ENCODE results near the gene EIF3F. TPM values are rescaled to one million over a fixed set of nuclear protein-coding genes. Genes with fewer than 3 reads are reported as not detected.

The EIF3F gene
- total and polyA plus RNA-seq, 10 of the 15 experiments (the other 5 are each of a cell fraction or from before 2014, with no cell fraction given) = 81.3 to 461 (median 213) TPM

DNA sequence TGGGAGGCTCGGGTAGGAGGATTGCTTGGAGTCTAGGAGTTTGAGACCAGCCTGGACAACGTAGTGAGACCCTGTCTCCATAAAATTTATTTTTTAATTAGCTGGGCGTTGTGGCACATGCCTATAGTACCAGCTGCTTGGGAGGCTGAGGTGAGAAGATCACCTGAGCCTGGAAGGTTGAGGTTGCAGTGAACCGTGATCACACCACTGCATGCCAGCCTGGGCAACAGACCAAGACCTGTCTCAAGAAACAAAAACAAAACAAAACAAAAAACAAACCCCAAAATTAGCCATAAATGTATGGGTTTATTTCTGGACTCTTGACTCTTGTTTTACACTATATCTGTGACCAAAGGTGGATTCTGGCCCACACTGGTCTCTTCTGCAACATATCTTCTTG lies 41.6 kb downstream of the EIF3F start:
- RAD21 ChIA-PET (ENCODE audit: unreplicated experiment) = no interaction called here
- no peak for FAIRE-seq

DNA sequence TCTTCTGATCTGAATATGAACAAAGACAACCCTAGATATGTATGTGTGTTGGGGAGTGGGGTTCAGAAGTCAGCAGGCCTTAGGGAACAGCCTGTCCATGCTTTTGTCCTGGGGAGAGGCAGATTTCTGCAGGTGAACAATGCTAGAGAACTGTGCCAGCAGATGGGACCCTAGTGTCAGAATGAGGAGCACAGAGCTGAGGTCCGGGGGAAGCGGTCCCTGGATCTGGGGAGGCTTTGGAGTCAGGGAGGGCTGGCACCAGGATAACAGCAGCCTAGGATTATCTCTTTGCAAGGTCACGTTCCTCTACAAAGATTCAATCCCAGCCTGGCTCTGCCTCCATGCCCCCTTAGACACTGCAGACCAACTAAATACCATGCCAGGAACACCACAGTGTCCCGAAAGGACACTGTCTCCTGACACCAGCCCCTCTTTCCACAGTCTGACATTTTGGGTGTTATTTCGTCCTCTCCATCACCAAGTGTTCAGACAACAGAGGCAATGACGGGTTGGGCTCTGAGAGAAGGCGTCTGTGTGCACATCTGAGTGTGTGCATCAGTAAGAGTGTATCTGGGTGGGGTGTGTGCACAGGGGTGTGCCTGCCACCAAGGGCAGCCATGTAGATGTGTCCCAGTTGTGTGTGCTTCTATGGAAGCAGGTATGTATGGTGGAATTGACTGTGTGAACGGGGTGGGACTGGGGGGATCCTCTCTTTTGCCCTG lies 43.5 kb downstream of the EIF3F start:
- Histone ChIP-seq H3K4me2 (ENCODE audit: control insufficient read depth, insufficient read depth) (no peak overlapping the region), H4K20me1 (ENCODE audit: control insufficient read depth, insufficient read depth) (no peaks in the 10 kb centered on the region), H3K4me3 (no peak overlapping the region), H3K9me3 (replicated peaks; ENCODE audit: control insufficient read depth, insufficient read depth, low read length) (no peaks in the 10 kb centered on the region), H3K4me1 (ENCODE audit: control insufficient read depth, insufficient read depth, low read length) (no peaks in the 10 kb centered on the region), H3K27me3 (replicated peaks in 1 of 2; ENCODE audit: control insufficient read depth in 2 of 2, insufficient read depth in 2 of 2, low read length in 1 of 2) (no peaks in the 10 kb centered on the region; a peak in 1 of 4 replicates), H3K9ac (ENCODE audit: control insufficient read depth, insufficient read depth, low read length) (no peak overlapping the region), H3K79me2 (ENCODE audit: control insufficient read depth, insufficient read depth, low read length) (no peaks in the 10 kb centered on the region), H2AFZ (ENCODE audit: control insufficient read depth, low read depth, low read length) (no peak overlapping the region), H3K36me3 (ENCODE audit: control insufficient read depth in 2 of 2, insufficient read depth in 2 of 2, low read length in 1 of 2) (no peaks in the 10 kb centered on the region), H3K27ac (ENCODE audit: control insufficient read depth, insufficient read depth) (no peak overlapping the region)
- no peak for FAIRE-seq
- WGBS (ENCODE audit: insufficient coverage, insufficient replicate concordance, low lambda C conversion rate, missing lambda C conversion rate) = 8% methylated on average over 7 of the region's 8 CpGs
- no TSS peak for BruUV-seq (replicated peaks)
- CTCF ChIA-PET = interaction anchor here (1.3 to 3.3 kb wide), 2 partner anchors 9 to 68 kb away, joined by 3 to 16 read pairs; no protein-coding TSS in a partner anchor
- TF ChIP-seq BCL11A (IDR thresholded peaks at IDR 0.05; ENCODE audit: low read depth, low read length) (no peak), MXI1 (IDR thresholded peaks at IDR 0.05; ENCODE audit: low read depth, low read length) (no peak), SUZ12 (IDR thresholded peaks at IDR 0.05; ENCODE audit: unreplicated experiment) (no peak), RUNX3 (IDR thresholded peaks at IDR 0.05; ENCODE audit: low read length) (no peak), MEF2A (IDR thresholded peaks at IDR 0.05; ENCODE audit: insufficient read depth, low read depth, low read length) (no peak)
- TF ChIP-seq, protein P1, sequence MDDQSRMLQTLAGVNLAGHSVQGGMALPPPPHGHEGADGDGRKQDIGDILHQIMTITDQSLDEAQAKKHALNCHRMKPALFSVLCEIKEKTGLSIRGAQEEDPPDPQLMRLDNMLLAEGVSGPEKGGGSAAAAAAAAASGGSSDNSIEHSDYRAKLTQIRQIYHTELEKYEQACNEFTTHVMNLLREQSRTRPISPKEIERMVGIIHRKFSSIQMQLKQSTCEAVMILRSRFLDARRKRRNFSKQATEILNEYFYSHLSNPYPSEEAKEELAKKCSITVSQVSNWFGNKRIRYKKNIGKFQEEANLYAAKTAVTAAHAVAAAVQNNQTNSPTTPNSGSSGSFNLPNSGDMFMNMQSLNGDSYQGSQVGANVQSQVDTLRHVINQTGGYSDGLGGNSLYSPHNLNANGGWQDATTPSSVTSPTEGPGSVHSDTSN (IDR thresholded peaks at IDR 0.05; ENCODE audit: insufficient replicate concordance, low read depth, low read length) = no peak
- TF ChIP-seq, protein P2, sequence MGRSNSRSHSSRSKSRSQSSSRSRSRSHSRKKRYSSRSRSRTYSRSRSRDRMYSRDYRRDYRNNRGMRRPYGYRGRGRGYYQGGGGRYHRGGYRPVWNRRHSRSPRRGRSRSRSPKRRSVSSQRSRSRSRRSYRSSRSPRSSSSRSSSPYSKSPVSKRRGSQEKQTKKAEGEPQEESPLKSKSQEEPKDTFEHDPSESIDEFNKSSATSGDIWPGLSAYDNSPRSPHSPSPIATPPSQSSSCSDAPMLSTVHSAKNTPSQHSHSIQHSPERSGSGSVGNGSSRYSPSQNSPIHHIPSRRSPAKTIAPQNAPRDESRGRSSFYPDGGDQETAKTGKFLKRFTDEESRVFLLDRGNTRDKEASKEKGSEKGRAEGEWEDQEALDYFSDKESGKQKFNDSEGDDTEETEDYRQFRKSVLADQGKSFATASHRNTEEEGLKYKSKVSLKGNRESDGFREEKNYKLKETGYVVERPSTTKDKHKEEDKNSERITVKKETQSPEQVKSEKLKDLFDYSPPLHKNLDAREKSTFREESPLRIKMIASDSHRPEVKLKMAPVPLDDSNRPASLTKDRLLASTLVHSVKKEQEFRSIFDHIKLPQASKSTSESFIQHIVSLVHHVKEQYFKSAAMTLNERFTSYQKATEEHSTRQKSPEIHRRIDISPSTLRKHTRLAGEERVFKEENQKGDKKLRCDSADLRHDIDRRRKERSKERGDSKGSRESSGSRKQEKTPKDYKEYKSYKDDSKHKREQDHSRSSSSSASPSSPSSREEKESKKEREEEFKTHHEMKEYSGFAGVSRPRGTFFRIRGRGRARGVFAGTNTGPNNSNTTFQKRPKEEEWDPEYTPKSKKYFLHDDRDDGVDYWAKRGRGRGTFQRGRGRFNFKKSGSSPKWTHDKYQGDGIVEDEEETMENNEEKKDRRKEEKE (IDR thresholded peaks at IDR 0.05) = no peak
- RAD21 ChIA-PET (ENCODE audit: unreplicated experiment) = interaction anchor here (4.1 kb wide), 1 partner anchor 69 kb away, joined by 30 read pairs; no protein-coding TSS in a partner anchor
- no peak for DNase-seq (ENCODE audit: low read depth, low spot score)
- intact Hi-C loops (cut with micrococcal nuclease; ENCODE audit: unreplicated experiment) = loop anchor here (10.0 kb wide), 1 partner anchor 174 kb away; no protein-coding TSS in a partner anchor
- SMC1A ChIA-PET (ENCODE audit: uncharacterized antibody, unreplicated experiment) = interaction anchor here (0.8 kb wide), 1 partner anchor 23 kb away, joined by 3 read pairs; no protein-coding TSS in a partner anchor
- no peak for ATAC-seq
- in situ Hi-C loops (cut with MboI) = no loop called here
- POLR2A ChIA-PET = no interaction called here

More for the DNA sequence above, 41.6 kb downstream of the EIF3F start:
- BruUV-seq (replicated peaks) = no TSS peak
- Histone ChIP-seq H3K9ac (ENCODE audit: control insufficient read depth, insufficient read depth, low read length) (no peak overlapping the region), H3K4me2 (ENCODE audit: control insufficient read depth, insufficient read depth) (no peak overlapping the region), H3K36me3 (ENCODE audit: control insufficient read depth in 2 of 2, insufficient read depth in 2 of 2, low read length in 1 of 2) (no peaks in the 10 kb centered on the region), H3K9me3 (replicated peaks; ENCODE audit: control insufficient read depth, insufficient read depth, low read length) (no peaks in the 10 kb centered on the region), H3K4me3 (no peak overlapping the region), H3K4me1 (ENCODE audit: control insufficient read depth, insufficient read depth, low read length) (no peaks in the 10 kb centered on the region), H2AFZ (ENCODE audit: control insufficient read depth, low read depth, low read length) (no peak overlapping the region), H4K20me1 (ENCODE audit: control insufficient read depth, insufficient read depth) (no peaks in the 10 kb centered on the region), H3K27me3 (replicated peaks in 1 of 2; ENCODE audit: control insufficient read depth in 2 of 2, insufficient read depth in 2 of 2, low read length in 1 of 2) (peaks cover 0 to 2% of the 10 kb centered on the region in 2 experiments; a peak in 2 of 4 replicates), H3K27ac (ENCODE audit: control insufficient read depth, insufficient read depth) (no peak overlapping the region), H3K79me2 (ENCODE audit: control insufficient read depth, insufficient read depth, low read length) (no peaks in the 10 kb centered on the region)
- ATAC-seq (no peak), DNase-seq (ENCODE audit: low read depth, low spot score) (no peak)
- ChIA-PET CTCF (interaction anchor here (0.9 to 3.3 kb wide), 3 partner anchors 7 to 71 kb away, joined by 3 to 16 read pairs (median 4); no protein-coding TSS in a partner anchor), POLR2A (no interaction called here), SMC1A (ENCODE audit: uncharacterized antibody, unreplicated experiment) (interaction anchor here (0.7 kb wide), 1 partner anchor 70 kb away, joined by 3 read pairs; no protein-coding TSS in a partner anchor)
- in situ Hi-C loops (cut with MboI) (no loop called here), intact Hi-C loops (cut with micrococcal nuclease; ENCODE audit: unreplicated experiment) (no loop called here)
- TF ChIP-seq CHD4 (IDR thresholded peaks at IDR 0.05) (no peak), STAT1 (conservative IDR thresholded peaks at IDR 0.05) (no peak), HCFC1 (IDR thresholded peaks at IDR 0.05; ENCODE audit: low read length) (no peak), PAX8 (IDR thresholded peaks at IDR 0.05) (no peak), BMI1 (IDR thresholded peaks at IDR 0.05; ENCODE audit: borderline replicate concordance) (no peak)
- TF ChIP-seq, protein P3, sequence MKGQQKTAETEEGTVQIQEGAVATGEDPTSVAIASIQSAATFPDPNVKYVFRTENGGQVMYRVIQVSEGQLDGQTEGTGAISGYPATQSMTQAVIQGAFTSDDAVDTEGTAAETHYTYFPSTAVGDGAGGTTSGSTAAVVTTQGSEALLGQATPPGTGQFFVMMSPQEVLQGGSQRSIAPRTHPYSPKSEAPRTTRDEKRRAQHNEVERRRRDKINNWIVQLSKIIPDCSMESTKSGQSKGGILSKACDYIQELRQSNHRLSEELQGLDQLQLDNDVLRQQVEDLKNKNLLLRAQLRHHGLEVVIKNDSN (IDR thresholded peaks at IDR 0.05; ENCODE audit: borderline replicate concordance, extremely low read length, insufficient read depth, low read depth, low read length) = no peak
- WGBS (ENCODE audit: insufficient coverage, insufficient replicate concordance, low lambda C conversion rate, missing lambda C conversion rate) = 2% methylated on average over 4 of the region's 4 CpGs
